Activated CD8-positive, alpha-beta T cell treated with anti-CD3 and anti-CD28 coated beads for 36 hours (primary cell): ENCODE data around the gene PODNL1. TPM values are rescaled to one million over a fixed set of nuclear protein-coding genes. Genes with fewer than 3 reads are reported as not detected.

ENCODE experiments used
- ATAC-seq: fragments of 200-7000 bp; cut with Tn5 transposase; one replicate; pipeline ENCODE4 v1.10.0; 2021; ENCODE audit warnings: mild to moderate bottlenecking, moderate library complexity
- CTCF ChIA-PET: fragments of 350-600 bp; sonication (Branson Sonifier 250); formaldehyde crosslinking; loops from one replicate; lab custom pipeline; 2021; ENCODE audit warnings: antibody characterized with exemption; lab: Charles Lee
- POLR2A ChIA-PET: fragments of 350-600 bp; sonication (Branson Sonifier 250); formaldehyde crosslinking; loops from one replicate; lab custom pipeline; 2021; ENCODE audit warnings: antibody characterized with exemption; lab: Charles Lee
- DNase-seq: peaks from one replicate; pipeline ENCODE4 v3.0.0-alpha.2; 2020
- H3K27ac Mint-ChIP-seq: one replicate; pipeline ENCODE4 v1.8.0; 2021; ENCODE audit warnings: mild to moderate bottlenecking, mixed read lengths
- H3K27me3 Mint-ChIP-seq: one replicate; pipeline ENCODE4 v1.8.0; 2021; ENCODE audit warnings: mixed read lengths
- H3K36me3 Mint-ChIP-seq: one replicate; pipeline ENCODE4 v1.8.0; 2021; ENCODE audit warnings: low read depth, mixed read lengths
- H3K4me1 Mint-ChIP-seq: one replicate; pipeline ENCODE4 v1.8.0; 2021; ENCODE audit warnings: low read depth, mixed read lengths
- H3K4me3 Mint-ChIP-seq: one replicate; pipeline ENCODE4 v1.8.0; 2021; ENCODE audit warnings: mild to moderate bottlenecking, moderate library complexity, mixed read lengths
- H3K9me3 Mint-ChIP-seq: one replicate; pipeline ENCODE4 v1.8.0; 2021; ENCODE audit warnings: mixed read lengths
- CTCF ChIP-seq: fragments of 200-600 bp; IDR thresholded peaks from one replicate; pipeline ENCODE4 v1.8.0; 2022; ENCODE audit warnings: antibody characterized with exemption, mild to moderate bottlenecking
- intact Hi-C: fragments of 100-400 bp; cut with micrococcal nuclease; formaldehyde crosslinking; loops from one replicate; pipeline ENCODE4 v1.10.0; 2022
- total RNA-seq, 2 experiments: library from RNA; stranded (reverse); gene quantifications; one replicate each; pipeline ENCODE4 v1.2.3, GENCODE V29; 2021

PODNL1 gene
- total RNA-seq, 2 experiments from 2014 or later = not detected

GRCh38 chr19:13882419-13882795 is 55.8 kb downstream of the PODNL1 start:
- no peak overlapping the region for H3K4me3 Mint-ChIP-seq
- intact Hi-C loops = loop anchor here (10.0 kb wide), 1 partner anchor 152 kb away; the partner anchor contains the start of gene IL27RA
- H3K27ac Mint-ChIP-seq = peak overlapping the region; percentile 75
- no peak for DNase-seq
- no peak for TF ChIP-seq CTCF
- no peaks in the 10 kb centered on the region for H3K36me3 Mint-ChIP-seq
- no peaks in the 10 kb centered on the region for H3K27me3 Mint-ChIP-seq
- ATAC-seq = no peak
- ChIA-PET POLR2A (interaction anchor here (0.9 to 1.3 kb wide), 3 partner anchors 23 to 107 kb away, joined by 3 to 4 read pairs (median 3); partner anchors contain the start of genes BRME1 and CC2D1A), CTCF (interaction anchor here (0.9 to 6.2 kb wide), 9 partner anchors 20 to 254 kb away, joined by 3 to 76 read pairs (median 7); partner anchors contain the start of genes ASF1B, IL27RA and MISP3)
- peaks cover 46% of the 10 kb centered on the region for H3K4me1 Mint-ChIP-seq
- no peaks in the 10 kb centered on the region for H3K9me3 Mint-ChIP-seq

- Mint-ChIP-seq H3K36me3 (no peaks in the 10 kb centered on the region), H3K27me3 (no peaks in the 10 kb centered on the region), H3K27ac (peak overlapping the region; percentile 75), H3K4me1 (peaks cover 43% of the 10 kb centered on the region), H3K9me3 (no peaks in the 10 kb centered on the region), H3K4me3 (peak overlapping the region; percentile 39)
- ChIA-PET CTCF (interaction anchor here (0.9 to 6.2 kb wide), 10 partner anchors 20 to 254 kb away, joined by 3 to 76 read pairs (median 6); partner anchors contain the start of genes ASF1B, IL27RA and MISP3), POLR2A (interaction anchor here (0.9 to 1.7 kb wide), 4 partner anchors 24 to 107 kb away, joined by 3 to 4 read pairs (median 4); partner anchors contain the start of genes BRME1 and CC2D1A)
- DNase-seq (peak; percentile 70), ATAC-seq (peak; percentile 32)
- intact Hi-C loops = loop anchor here (2.0 to 10.0 kb wide), 2 partner anchors 153 to 193 kb away; partner anchors contain the start of gene IL27RA
- TF ChIP-seq CTCF = no peak
Observed at GRCh38 chr19:13881692-13882418, 56.4 kb downstream of the PODNL1 start.

- H3K4me1 Mint-ChIP-seq = peaks cover 41% of the 10 kb centered on the region
- H3K27ac Mint-ChIP-seq = peak overlapping the region; percentile 75
- H3K9me3 Mint-ChIP-seq = no peaks in the 10 kb centered on the region
- POLR2A ChIA-PET = interaction anchor here (0.8 to 1.7 kb wide), 7 partner anchors 10 to 188 kb away, joined by 3 to 5 read pairs (median 3); partner anchors contain the start of genes BRME1, CC2D1A and RFX1
- DNase-seq (peak; percentile 40), ATAC-seq (no peak)
- peak overlapping the region; percentile 39 for H3K4me3 Mint-ChIP-seq
- CTCF ChIA-PET = interaction anchor here (0.8 to 6.2 kb wide), 15 partner anchors 12 to 292 kb away, joined by 3 to 76 read pairs (median 5); partner anchors contain the start of genes ASF1B, IL27RA and MISP3
- H3K27me3 Mint-ChIP-seq = no peaks in the 10 kb centered on the region
- no peak for TF ChIP-seq CTCF
- H3K36me3 Mint-ChIP-seq = no peaks in the 10 kb centered on the region
- intact Hi-C loops = loop anchor here (2.0 to 10.0 kb wide), 2 partner anchors 154 to 194 kb away; partner anchors contain the start of gene IL27RA
Observed at GRCh38 chr19:13881251-13881691, 56.9 kb downstream of the PODNL1 start.

Other genes starting within 250 kb of the PODNL1 start
- gene MRI1, start 173.9 kb downstream of the PODNL1 start, total RNA-seq = 10 to 100 TPM; 37.1 to 40.8 TPM
- gene C19orf53, start 164.0 kb downstream of the PODNL1 start, total RNA-seq = 100 to 1,000 TPM; 120 to 128 TPM
- 1 to 10 TPM; 6.6 to 6.8 TPM for gene ZSWIM4, start 143.0 kb downstream of the PODNL1 start, total RNA-seq
- 1 to 10 TPM in 1 of 2 experiments, under 1 TPM in 1; 0.56 to 1.3 TPM for gene NANOS3, start 61.3 kb downstream of the PODNL1 start, total RNA-seq
- 1 to 10 TPM; 3.6 to 5.2 TPM for gene BRME1, start 32.3 kb downstream of the PODNL1 start, total RNA-seq
- gene CC2D1A, start 32.2 kb downstream of the PODNL1 start, total RNA-seq = 10 to 100 TPM; 22.4 to 23.8 TPM
- gene DCAF15, start 14.1 kb upstream of the PODNL1 start, total RNA-seq = 10 to 100 TPM; 51.3 to 51.9 TPM
- gene RFX1, start 67.9 kb upstream of the PODNL1 start, total RNA-seq = 10 to 100 TPM; 13.3 to 14.1 TPM
- gene RLN3, start 89.7 kb upstream of the PODNL1 start, total RNA-seq = not detected
- 10 to 100 TPM; 46.5 to 48.2 TPM for gene IL27RA, start 93.3 kb upstream of the PODNL1 start, total RNA-seq
- gene PALM3, start 123.7 kb upstream of the PODNL1 start, total RNA-seq = not detected
- gene MISP3, start 134.4 kb upstream of the PODNL1 start, total RNA-seq = 1 to 10 TPM; 1.4 to 1.5 TPM
- not detected for gene C19orf67, start 147.4 kb upstream of the PODNL1 start, total RNA-seq
- 10 to 100 TPM; 62.1 to 66.9 TPM for gene SAMD1, start 152.3 kb upstream of the PODNL1 start, total RNA-seq
- gene PRKACA, start 179.3 kb upstream of the PODNL1 start, total RNA-seq = 10 to 100 TPM; 61.0 to 61.5 TPM
- gene ASF1B, start 198.2 kb upstream of the PODNL1 start, total RNA-seq = 10 to 100 TPM; 53.5 to 55.3 TPM